Stimulated activated CD4-positive, alpha-beta T cell treated with anti-CD3 and anti-CD28 coated beads, TNF-alpha, amount 100 ng/mL, for 1 hour (primary cell): ENCODE data around the gene C14orf180.
"Not testable (repeated sequence)": the region's sequence is repeated elsewhere in the genome, so short reads cannot be mapped to it uniquely, and the experiment has no call there.

Experiments
- DNase-seq, 3 donors: peaks; one replicate each; pipeline ENCODE4 v3.0.0-alpha.2; 2020; ENCODE audit warnings: low read depth in 3 of 3, low spot score in 1 of 3

C14orf180 gene

GRCh38 chr14:104577426-104577825 is 2.1 kb upstream of the C14orf180 start:
- no peak for DNase-seq

- no peak for DNase-seq
Measured at GRCh38 chr14:104577847-104578301, 1.7 kb upstream of the C14orf180 start.

- no peak for DNase-seq
Measured at GRCh38 chr14:104578321-104578720, 1.2 kb upstream of the C14orf180 start.

GRCh38 chr14:104579939-104580338 is 375 bp downstream of the C14orf180 start:
- DNase-seq: not testable (repeated sequence)

GRCh38 chr14:104580961-104581360 is 1.4 kb downstream of the C14orf180 start:
- DNase-seq: no peak

GRCh38 chr14:104581521-104581920 is 2.0 kb downstream of the C14orf180 start:
- no peak for DNase-seq

GRCh38 chr14:104582005-104582404 is 2.4 kb downstream of the C14orf180 start:
- DNase-seq: no peak

GRCh38 chr14:104582662-104583061 is 3.1 kb downstream of the C14orf180 start:
- DNase-seq: no peak

- no peak for DNase-seq
Measured at GRCh38 chr14:104583424-104584306, 4.1 kb downstream of the C14orf180 start.

GRCh38 chr14:104584557-104584956 is 5.0 kb downstream of the C14orf180 start:
- DNase-seq: no peak

GRCh38 chr14:104585966-104586697 is 6.6 kb downstream of the C14orf180 start:
- DNase-seq: no peak

GRCh38 chr14:104586832-104587620 is 7.5 kb downstream of the C14orf180 start:
- DNase-seq: no peak

GRCh38 chr14:104587641-104588040 is 8.1 kb downstream of the C14orf180 start:
- no peak for DNase-seq

GRCh38 chr14:104588066-104588857 is 8.7 kb downstream of the C14orf180 start:
- no peak for DNase-seq

- DNase-seq: no peak
Measured at GRCh38 chr14:104589338-104590195, 10.0 kb downstream of the C14orf180 start.

- no peak for DNase-seq
Measured at GRCh38 chr14:104590240-104590965, 10.8 kb downstream of the C14orf180 start.

GRCh38 chr14:104591031-104591430 is 11.5 kb downstream of the C14orf180 start:
- DNase-seq: no peak

- DNase-seq: no peak
Measured at GRCh38 chr14:104591506-104592291, 12.1 kb downstream of the C14orf180 start.
